ENCODE data around the gene KCNJ1.

DNA sequence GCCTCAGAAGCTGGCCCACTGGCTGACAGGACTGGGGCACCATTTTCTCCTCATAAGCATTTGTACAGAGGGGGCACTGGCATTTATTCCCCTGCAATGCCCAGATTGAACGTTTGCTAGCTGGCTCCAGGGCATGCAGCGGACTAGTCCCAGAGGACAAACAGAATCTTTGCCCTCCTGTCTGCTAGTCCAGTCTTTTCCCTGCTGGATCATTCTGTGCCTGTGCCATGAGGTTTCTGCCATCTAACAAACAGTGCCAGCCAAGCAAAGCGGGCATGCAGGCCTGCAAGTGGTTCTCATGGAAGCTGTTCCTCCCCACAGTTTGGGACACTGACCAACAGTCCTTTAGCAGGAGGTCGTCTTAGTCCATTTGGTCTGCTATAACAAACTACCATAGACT, 53.4 kb downstream of the KCNJ1 start:
- no peak for TF ChIP-seq CTCF (conservative IDR thresholded peaks at IDR 0.05; ENCODE audit: low read depth in 2 of 2)
- TF ChIP-seq EZH2 (IDR thresholded peaks at IDR 0.05; ENCODE audit: low read depth, unreplicated experiment) = no peak
- TF ChIP-seq, protein P1, sequence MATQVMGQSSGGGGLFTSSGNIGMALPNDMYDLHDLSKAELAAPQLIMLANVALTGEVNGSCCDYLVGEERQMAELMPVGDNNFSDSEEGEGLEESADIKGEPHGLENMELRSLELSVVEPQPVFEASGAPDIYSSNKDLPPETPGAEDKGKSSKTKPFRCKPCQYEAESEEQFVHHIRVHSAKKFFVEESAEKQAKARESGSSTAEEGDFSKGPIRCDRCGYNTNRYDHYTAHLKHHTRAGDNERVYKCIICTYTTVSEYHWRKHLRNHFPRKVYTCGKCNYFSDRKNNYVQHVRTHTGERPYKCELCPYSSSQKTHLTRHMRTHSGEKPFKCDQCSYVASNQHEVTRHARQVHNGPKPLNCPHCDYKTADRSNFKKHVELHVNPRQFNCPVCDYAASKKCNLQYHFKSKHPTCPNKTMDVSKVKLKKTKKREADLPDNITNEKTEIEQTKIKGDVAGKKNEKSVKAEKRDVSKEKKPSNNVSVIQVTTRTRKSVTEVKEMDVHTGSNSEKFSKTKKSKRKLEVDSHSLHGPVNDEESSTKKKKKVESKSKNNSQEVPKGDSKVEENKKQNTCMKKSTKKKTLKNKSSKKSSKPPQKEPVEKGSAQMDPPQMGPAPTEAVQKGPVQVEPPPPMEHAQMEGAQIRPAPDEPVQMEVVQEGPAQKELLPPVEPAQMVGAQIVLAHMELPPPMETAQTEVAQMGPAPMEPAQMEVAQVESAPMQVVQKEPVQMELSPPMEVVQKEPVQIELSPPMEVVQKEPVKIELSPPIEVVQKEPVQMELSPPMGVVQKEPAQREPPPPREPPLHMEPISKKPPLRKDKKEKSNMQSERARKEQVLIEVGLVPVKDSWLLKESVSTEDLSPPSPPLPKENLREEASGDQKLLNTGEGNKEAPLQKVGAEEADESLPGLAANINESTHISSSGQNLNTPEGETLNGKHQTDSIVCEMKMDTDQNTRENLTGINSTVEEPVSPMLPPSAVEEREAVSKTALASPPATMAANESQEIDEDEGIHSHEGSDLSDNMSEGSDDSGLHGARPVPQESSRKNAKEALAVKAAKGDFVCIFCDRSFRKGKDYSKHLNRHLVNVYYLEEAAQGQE (IDR thresholded peaks at IDR 0.05; ENCODE audit: unreplicated experiment) = no peak
- no peak for TF ChIP-seq EZH2phosphoT487 (IDR thresholded peaks at IDR 0.05; ENCODE audit: unreplicated experiment)
- TF ChIP-seq ETS1 (IDR thresholded peaks at IDR 0.05) = no peak
- no peak for TF ChIP-seq POLR2AphosphoS5 (IDR thresholded peaks at IDR 0.05; ENCODE audit: low read depth)

Measured in GM23338 (cell line).